ENCODE results near the gene SMAD3.

The SMAD3 gene

GRCh38 chr15:67036775-67037555 lies 28.4 kb upstream of the SMAD3 start:
- DNase-seq = no peak

GRCh38 chr15:67037694-67038093 lies 27.7 kb upstream of the SMAD3 start:
- no peak for DNase-seq

GRCh38 chr15:67038736-67039135 lies 26.7 kb upstream of the SMAD3 start:
- DNase-seq = no peak

GRCh38 chr15:67039384-67040075 lies 25.9 kb upstream of the SMAD3 start:
- DNase-seq = no peak

- DNase-seq = no peak
Measured at GRCh38 chr15:67040277-67040676, 25.1 kb upstream of the SMAD3 start.

DNA sequence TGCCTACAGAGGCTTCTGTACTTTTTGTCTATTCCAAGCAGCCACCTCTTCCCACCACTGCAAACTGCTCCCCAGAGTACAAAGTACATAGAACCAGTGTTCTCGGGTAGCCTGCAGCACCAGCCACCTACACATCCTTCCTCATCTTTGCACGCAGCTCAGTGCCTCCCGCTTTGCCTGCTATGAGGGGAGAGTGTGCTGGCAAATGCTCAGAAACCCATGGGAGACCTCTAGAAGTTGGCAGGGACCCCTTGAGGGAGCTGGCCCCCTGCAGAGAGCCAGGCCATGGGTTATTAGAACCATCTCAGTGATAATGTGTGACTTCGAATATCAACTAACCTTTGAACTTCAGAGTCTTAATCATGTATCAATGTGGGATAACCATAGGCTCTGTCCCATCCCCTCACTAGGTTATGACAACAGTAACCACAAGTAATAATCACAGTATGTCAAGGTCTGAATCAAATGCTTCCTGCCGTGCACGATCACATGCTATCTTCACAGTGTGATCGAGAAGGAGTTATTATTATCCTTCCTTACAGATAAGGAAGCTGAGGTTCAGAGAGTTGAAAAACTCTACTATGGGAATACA lies 22.8 kb upstream of the SMAD3 start:
- no peak for DNase-seq

- DNase-seq = no peak
Measured at GRCh38 chr15:67043939-67044771, 21.2 kb upstream of the SMAD3 start.

DNA sequence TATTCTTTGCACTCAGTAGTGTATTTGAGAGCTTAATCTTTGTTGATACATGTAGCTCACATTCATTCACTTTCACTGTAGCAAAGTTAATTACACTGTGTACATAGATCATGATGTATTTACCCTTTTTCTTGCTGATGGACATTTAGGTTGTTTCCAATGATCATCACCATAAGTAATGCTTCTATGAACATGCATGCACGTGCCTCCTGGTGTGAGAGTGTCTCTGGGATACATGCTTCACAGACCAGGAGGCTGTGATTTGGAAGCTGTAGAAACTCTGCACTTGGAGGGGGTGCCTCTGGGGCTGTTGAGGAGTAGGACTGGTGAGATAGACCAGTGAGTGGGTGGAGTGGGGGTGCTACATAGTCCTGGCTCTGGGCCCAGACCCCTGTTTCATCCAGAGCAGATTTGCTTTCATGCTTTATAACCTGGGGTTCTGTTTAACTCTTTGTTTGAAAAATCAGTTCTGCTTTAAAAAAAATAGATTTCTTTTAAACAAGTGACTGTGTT lies 18.2 kb upstream of the SMAD3 start:
- DNase-seq = no peak

DNA sequence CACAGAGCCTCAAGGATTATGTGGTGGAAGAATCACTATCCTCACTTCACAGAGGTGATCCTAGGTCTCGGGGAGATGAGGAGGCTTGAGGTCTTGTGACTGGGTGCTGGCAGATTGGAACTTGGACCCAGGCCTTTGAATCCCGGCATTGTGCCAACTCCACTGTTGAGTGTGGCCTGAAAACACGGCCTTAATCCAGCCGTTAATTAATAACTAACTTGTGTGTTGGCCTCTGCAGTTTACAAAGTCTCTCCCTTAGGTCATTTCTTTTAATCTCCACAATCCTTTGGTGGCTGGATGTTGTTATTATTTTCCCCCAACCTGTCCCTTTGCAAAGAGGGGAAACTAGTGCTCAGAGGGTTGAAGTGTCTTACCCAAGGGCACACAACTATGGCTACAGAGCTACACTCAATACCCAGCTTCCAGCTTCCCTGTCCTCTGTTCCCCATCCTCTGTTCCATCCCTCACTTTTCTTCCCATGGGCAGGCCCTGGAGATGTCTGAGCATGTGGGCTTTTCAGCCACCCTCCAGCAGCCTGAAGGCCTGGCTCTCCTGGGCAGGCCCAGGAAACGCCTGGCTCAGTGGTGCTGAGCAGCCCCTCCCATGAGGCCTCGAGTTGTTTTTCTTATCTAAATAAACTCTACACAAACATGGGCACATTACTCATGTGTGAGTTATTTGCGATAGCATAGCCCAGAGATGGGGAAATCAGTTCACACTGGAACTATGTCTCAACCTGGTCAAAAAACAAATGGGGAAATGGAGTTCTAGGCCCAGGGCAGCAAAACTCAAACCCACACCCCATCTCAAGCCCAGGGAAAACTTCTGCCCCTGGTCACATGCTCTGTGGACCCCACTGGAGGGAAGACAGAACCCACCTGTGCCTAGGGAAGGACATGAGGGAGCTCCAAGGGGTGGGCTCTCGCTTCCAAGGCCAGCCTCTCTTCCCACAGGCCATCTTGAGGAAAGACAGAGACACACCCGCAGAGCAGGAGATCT lies 16.8 kb upstream of the SMAD3 start:
- DNase-seq = no peak

DNA sequence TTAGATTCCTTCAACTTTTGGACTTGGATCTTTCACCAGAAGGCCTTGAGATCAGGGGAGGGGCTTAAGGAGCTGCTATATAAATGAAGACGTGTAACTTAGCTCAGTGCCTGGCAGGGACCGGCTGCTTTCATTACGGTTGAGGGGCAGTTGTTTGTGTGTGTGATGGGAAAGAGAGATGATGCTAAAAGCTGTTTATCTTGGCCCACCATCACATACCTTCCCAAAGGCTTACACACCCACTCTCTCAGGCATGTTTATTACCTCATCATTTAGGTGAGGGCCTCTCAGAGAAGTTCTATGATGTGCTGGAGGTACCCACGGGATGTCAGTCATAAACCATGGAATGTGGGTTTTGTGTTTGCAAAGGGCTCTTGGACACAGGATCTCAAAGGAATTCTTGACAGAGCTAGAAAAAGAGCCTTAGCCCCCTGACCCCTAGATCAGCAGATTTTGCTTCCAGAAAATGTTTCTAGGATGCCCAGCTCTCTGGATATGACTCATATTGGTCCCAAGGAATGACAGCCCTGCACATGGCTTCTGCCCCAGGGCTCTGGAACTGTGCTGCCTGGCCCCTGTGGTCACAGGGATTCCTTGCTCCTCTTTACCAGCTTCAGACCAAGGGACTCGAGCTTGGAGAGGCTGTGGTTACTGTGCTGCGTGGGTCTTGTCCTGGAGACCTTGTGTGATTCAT lies 15.9 kb upstream of the SMAD3 start:
- DNase-seq = no peak

- DNase-seq = no peak
Measured at GRCh38 chr15:67050062-67050461, 15.3 kb upstream of the SMAD3 start.

DNA sequence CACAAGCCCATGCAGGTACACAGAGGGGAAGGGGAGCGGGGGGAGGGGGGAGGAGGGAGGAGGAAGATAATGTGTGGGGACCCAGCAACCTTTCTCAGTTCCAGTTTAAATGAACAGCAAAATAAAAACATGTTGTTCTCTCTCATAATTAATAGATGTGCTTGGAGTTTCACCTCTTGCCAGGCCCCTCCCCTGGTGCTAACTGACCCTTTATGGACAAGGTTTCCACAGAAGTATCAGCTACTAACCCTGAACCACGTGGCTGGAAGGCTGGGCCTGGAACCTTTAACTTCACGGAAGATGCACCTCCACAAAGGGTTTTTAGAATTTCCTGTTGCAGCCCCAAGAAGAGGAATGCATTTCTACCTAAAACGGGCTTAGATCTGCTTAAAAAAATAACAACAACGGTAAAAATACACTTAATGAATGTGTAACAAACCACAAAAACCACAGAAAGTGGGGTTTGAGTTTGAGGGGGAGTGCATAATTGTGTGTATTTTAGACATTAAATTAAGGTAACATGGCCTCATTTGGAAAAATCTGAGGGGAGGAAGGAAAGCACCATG lies 14.8 kb upstream of the SMAD3 start:
- no peak for DNase-seq

GRCh38 chr15:67051088-67052045 lies 14.0 kb upstream of the SMAD3 start:
- DNase-seq = no peak

GRCh38 chr15:67054676-67055075 lies 10.7 kb upstream of the SMAD3 start:
- DNase-seq = no peak

DNA sequence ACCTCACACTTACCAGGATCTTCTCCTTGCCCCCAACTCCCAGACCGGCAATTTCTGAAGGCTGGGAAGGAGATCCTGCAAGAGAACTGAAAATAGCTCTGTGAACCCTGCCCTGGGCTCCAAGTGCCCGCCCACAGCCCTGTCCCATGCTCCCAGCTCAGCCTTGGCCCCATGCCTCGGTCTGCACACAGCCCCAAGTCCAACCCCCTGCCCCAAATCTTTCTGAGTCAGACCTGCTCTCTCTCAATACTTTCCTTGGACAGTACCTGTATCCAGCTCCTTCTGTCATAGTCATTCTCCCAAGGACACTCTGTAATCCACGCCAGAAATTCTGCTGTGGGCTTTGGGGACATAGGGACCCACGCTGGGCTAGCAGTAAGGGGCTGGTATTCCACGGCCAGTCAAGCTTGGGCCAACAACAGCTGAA lies 6.3 kb upstream of the SMAD3 start:
- no peak for DNase-seq

GRCh38 chr15:67061811-67062368 lies 3.5 kb upstream of the SMAD3 start:
- no peak for DNase-seq

- DNase-seq = no peak
Measured at GRCh38 chr15:67062369-67062985, 2.9 kb upstream of the SMAD3 start.
